Tibial nerve (tissue), 4 donors: Measurements from ENCODE around the gene SRRD. TPM values are rescaled to one million over a fixed set of nuclear protein-coding genes. Genes with fewer than 3 reads are reported as not detected.

Experiments
- DNase-seq, 2 donors: peaks; one replicate each; pipeline ENCODE4 v3.0.0-alpha.2; 2019; ENCODE audit warnings: low spot score in 2 of 2
- H3K27ac ChIP-seq, 4 donors: fragments of 200-600 bp; sonication (generic) in 3 of 4; one replicate each; pipeline ENCODE4 v1.5.1; 2017 to 2019; ENCODE audit warnings: mild to moderate bottlenecking in 1 of 4
- H3K27me3 ChIP-seq, 2 donors: fragments of 200-600 bp; sonication (generic) in 1 of 2; one replicate each; pipeline versions ENCODE4 v1.5.1 to v1.6.0; 2017 to 2019
- H3K36me3 ChIP-seq, 3 donors: fragments of 200-600 bp; sonication (generic); one replicate each; pipeline ENCODE4 v1.5.1; 2018 to 2019
- H3K4me1 ChIP-seq, 4 donors: fragments of 200-600 bp; sonication (generic) in 3 of 4; one replicate each; pipeline ENCODE4 v1.5.1; 2017 to 2019
- H3K4me3 ChIP-seq, 4 donors: fragments of 200-600 bp; sonication (generic) in 3 of 4; one replicate each; pipeline ENCODE4 v1.5.1; 2017 to 2019; ENCODE audit warnings: mild to moderate bottlenecking in 1 of 4, moderate library complexity in 1 of 4
- H3K9me3 ChIP-seq, 4 donors: fragments of 200-600 bp; sonication (generic) in 3 of 4; one replicate each; pipeline ENCODE4 v1.5.1; 2017 to 2019
- EP300 ChIP-seq, 2 donors: sonication (generic); formaldehyde crosslinking; IDR thresholded peaks; one replicate each; pipeline ENCODE4 v1.6.1; 2017; ENCODE audit warnings: antibody characterized with exemption in 2 of 2, mild to moderate bottlenecking in 1 of 2
- POLR2A ChIP-seq, 2 donors: fragments of 450-650 bp; IDR thresholded peaks; one replicate each; pipeline ENCODE4 v1.6.1; 2017; ENCODE audit warnings: antibody characterized with exemption in 2 of 2, mild to moderate bottlenecking in 2 of 2, moderate library complexity in 2 of 2
- WGBS, 2 donors: methylation state at CpG; one replicate each; pipeline ENCODE4 v1.1.5; 2018; 5-methylcytosine and 5-hydroxymethylcytosine counted together
- total RNA-seq, 4 donors: library from RNA; depleted of rRNA; stranded (reverse); fragments of >200 nt; gene quantifications; one replicate each; pipeline ENCODE4 v1.1.0, GENCODE V29; 2016
- TF ChIP-seq, protein P1 (sequence below), 5 experiments: fragments of 200-600 bp in 3 of 5; fragments of 450-650 bp in 2 of 5; sonication (generic) in 3 of 5; IDR thresholded peaks; one replicate each; pipeline ENCODE4 v1.5.1; 2016 to 2019; ENCODE audit warnings: antibody characterized with exemption in 5 of 5, mild to moderate bottlenecking in 3 of 5, moderate library complexity in 2 of 5

Gene SRRD
- total RNA-seq, 4 donors from 2014 or later, result 9.0 to 17.7 (median 10.4) TPM

DNA sequence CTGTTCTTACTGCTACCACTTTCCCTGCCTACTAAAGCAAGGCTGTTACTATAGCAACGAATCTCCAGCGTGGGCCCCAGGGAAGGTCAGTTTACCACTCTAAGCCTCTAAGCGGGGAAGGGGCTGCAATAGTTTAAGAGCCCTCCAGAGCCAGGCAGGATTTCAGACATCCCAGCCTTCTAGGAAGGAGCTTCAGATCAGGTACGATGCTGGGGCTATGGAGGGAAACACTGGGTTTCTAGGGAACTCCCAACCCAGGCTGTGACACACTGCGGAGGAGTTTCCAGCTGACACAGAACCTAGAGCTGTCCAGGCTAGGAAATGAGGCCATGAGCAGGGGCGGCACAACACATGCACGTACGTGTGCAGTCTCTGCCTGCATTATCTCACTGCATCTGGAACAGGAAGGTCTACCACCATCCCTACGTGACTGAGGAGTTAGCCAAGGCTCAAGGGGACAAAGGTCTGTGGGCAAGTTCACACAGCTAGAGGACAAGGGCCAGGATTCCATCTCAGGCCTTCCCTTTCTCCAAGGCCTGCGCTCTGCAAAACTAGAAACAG lies 20.5 kb upstream of the SRRD start:
- Histone ChIP-seq H3K4me1 (peaks cover 0 to 7% (median 0%) of the 10 kb centered on the region in 4 donors), H3K4me3 (no peak overlapping the region), H3K36me3 (peaks cover 3 to 86% (median 9%) of the 10 kb centered on the region in 3 donors), H3K9me3 (no peaks in the 10 kb centered on the region), H3K27ac (peak overlapping the region in 1 of 4 donors; percentile 49), H3K27me3 (no peaks in the 10 kb centered on the region)
- TF ChIP-seq EP300 (IDR thresholded peaks at IDR 0.05), result no peak
- no peak for TF ChIP-seq POLR2A (IDR thresholded peaks at IDR 0.05)
- TF ChIP-seq, protein P1, sequence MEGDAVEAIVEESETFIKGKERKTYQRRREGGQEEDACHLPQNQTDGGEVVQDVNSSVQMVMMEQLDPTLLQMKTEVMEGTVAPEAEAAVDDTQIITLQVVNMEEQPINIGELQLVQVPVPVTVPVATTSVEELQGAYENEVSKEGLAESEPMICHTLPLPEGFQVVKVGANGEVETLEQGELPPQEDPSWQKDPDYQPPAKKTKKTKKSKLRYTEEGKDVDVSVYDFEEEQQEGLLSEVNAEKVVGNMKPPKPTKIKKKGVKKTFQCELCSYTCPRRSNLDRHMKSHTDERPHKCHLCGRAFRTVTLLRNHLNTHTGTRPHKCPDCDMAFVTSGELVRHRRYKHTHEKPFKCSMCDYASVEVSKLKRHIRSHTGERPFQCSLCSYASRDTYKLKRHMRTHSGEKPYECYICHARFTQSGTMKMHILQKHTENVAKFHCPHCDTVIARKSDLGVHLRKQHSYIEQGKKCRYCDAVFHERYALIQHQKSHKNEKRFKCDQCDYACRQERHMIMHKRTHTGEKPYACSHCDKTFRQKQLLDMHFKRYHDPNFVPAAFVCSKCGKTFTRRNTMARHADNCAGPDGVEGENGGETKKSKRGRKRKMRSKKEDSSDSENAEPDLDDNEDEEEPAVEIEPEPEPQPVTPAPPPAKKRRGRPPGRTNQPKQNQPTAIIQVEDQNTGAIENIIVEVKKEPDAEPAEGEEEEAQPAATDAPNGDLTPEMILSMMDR (IDR thresholded peaks at IDR 0.05), result no peak
- WGBS, 2 donors, result 52 to 57% methylated on average over 9 to 10 of the region's 10 CpGs
- no peak for DNase-seq

DNA sequence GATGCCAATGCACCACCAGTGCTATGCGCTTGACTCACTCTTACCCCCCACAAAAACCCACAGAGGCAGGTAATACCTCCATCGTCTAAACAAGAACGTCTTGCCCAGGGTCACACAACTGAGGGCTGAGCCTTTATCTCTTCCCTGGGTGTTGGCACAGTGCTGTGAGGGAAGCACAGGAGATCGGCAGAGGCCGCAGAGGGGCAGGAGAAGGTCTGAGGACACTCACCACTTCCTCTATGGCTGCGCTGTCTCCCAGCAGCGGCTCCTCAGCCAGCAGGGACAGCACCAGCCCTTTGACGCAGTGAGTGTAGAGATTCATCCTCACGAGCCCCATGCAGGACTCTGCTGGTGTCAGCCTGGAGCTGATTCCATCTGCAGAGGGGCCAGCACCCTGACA lies 20.0 kb upstream of the SRRD start:
- Histone ChIP-seq H3K9me3 (no peaks in the 10 kb centered on the region), H3K4me1 (peaks cover 0 to 7% (median 0%) of the 10 kb centered on the region in 4 donors), H3K4me3 (no peak overlapping the region), H3K36me3 (peaks cover 7 to 86% (median 12%) of the 10 kb centered on the region in 3 donors), H3K27me3 (no peaks in the 10 kb centered on the region), H3K27ac (peak overlapping the region in 1 of 4 donors; percentile 49)
- TF ChIP-seq, protein P1 (IDR thresholded peaks at IDR 0.05), result no peak
- TF ChIP-seq POLR2A (IDR thresholded peaks at IDR 0.05), result no peak
- no peak for TF ChIP-seq EP300 (IDR thresholded peaks at IDR 0.05)
- 81 to 85% methylated on average over 8 of the region's 9 CpGs for WGBS, 2 donors
- DNase-seq, result no peak

DNA sequence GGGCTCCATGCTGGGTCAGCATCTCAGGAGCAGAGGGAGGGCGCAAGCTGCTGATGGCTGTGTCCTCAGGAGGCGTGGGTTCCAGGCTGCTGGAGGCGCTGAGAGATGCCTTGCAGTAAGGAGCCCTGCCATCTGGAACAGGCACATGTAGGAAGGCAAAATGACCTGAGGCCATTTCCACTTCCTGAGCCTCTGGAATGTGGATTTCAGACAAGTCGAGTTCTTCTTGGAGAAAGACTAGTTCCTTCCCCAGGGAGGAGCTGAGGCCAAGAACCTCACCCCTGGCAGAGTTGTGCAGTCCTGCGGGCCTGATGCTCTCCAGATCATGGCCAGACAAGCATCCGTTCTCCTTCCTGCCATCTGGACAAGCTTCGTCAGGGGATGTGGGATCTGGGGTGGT lies 19.4 kb upstream of the SRRD start:
- Histone ChIP-seq H3K36me3 (peaks cover 7 to 87% (median 15%) of the 10 kb centered on the region in 3 donors), H3K27me3 (no peaks in the 10 kb centered on the region), H3K27ac (peak overlapping the region in 1 of 4 donors; percentile 8), H3K4me1 (peaks cover 0 to 7% (median 0%) of the 10 kb centered on the region in 4 donors), H3K9me3 (no peaks in the 10 kb centered on the region), H3K4me3 (no peak overlapping the region)
- TF ChIP-seq POLR2A (IDR thresholded peaks at IDR 0.05), result no peak
- no peak for TF ChIP-seq EP300 (IDR thresholded peaks at IDR 0.05)
- TF ChIP-seq, protein P1 (IDR thresholded peaks at IDR 0.05), result no peak
- 58 to 60% methylated on average over 7 of the region's 7 CpGs for WGBS, 2 donors
- DNase-seq, result peak; percentile 37 to 38

DNA sequence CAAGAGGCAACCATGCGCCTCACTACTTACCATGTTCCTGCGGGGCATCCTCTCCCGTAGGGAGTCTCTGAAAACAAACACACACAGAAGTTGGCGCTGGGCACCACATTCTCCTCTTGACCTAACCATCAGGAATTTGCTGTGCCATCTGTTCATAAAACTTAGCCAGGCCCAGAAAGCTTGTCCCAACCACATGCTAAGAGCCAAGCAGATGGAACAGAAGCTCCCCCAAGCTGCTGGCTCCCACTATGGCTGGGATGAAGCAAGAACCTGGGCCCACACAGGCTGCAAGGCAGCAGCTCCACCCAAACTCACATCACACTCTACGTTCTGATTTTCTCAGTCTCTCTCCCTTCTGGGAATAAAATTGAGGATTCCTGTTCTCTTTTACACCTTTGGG lies 17.5 kb upstream of the SRRD start:
- 77 to 78% methylated on average over 5 of the region's 5 CpGs for WGBS, 2 donors
- Histone ChIP-seq H3K27me3 (no peaks in the 10 kb centered on the region), H3K36me3 (peaks cover 20 to 95% (median 20%) of the 10 kb centered on the region in 3 donors), H3K9me3 (no peaks in the 10 kb centered on the region), H3K4me3 (no peak overlapping the region), H3K4me1 (peaks cover 0 to 7% (median 0%) of the 10 kb centered on the region in 4 donors), H3K27ac (no peak overlapping the region)
- DNase-seq, result no peak
- TF ChIP-seq EP300 (IDR thresholded peaks at IDR 0.05), result no peak
- TF ChIP-seq, protein P1 (IDR thresholded peaks at IDR 0.05), result no peak
- TF ChIP-seq POLR2A (IDR thresholded peaks at IDR 0.05), result no peak

DNA sequence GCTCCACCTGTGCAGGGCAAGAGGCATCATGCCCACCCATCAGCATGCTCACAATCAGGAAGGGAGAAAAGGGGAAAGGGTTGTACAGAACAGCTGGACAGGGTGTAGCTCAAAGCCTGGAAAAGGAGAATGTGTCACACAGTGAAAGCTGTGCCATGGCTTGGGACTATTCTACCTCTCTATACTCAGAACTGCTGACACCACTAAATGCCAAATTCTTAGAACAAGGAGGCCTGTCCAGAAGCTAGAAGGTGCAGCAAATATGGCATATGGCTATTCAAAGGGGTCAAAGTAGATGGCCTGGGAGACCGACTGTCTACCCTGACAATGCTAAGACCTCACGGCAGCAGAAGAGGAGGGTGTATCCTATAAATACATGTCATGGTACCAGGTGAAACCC lies 12.9 kb upstream of the SRRD start:
- H3K27ac ChIP-seq, result no peak overlapping the region
- no peaks in the 10 kb centered on the region for H3K9me3 ChIP-seq
- no peaks in the 10 kb centered on the region for H3K4me1 ChIP-seq
- TF ChIP-seq EP300 (IDR thresholded peaks at IDR 0.05) (no peak), POLR2A (IDR thresholded peaks at IDR 0.05) (no peak)
- TF ChIP-seq, protein P1 (IDR thresholded peaks at IDR 0.05), result no peak
- H3K4me3 ChIP-seq, result no peak overlapping the region
- H3K27me3 ChIP-seq, result no peaks in the 10 kb centered on the region
- peaks cover 20 to 98% (median 33%) of the 10 kb centered on the region in 3 donors for H3K36me3 ChIP-seq
- WGBS, 2 donors, result 89 to 96% methylated on average over 2 of the region's 2 CpGs
- no peak for DNase-seq
